Panc1 (cell line): ENCODE results near the gene INTS4.
A peak's percentile ranks its signal among the peaks of the same experiment; 100 is the strongest.

Source experiments
- CTCF ChIP-seq: fragments of 450-650 bp; IDR thresholded peaks from 2 replicates; pipeline ENCODE4 v1.5.1; 2017; ENCODE audit warnings: mild to moderate bottlenecking
- REST ChIP-seq, 2 experiments: IDR thresholded peaks; 2 replicates each; pipeline ENCODE4 v1.6.1; 2011 to 2012; ENCODE audit warnings: low read depth in 2 of 2, control low read depth in 1 of 2, low read length in 1 of 2, mild to moderate bottlenecking in 1 of 2, moderate library complexity in 1 of 2; ENCODE audit not compliant: insufficient read depth in 1 of 2
- SIN3A ChIP-seq: IDR thresholded peaks from 2 replicates; pipeline ENCODE4 v1.6.1; 2012; ENCODE audit warnings: low read depth, mild to moderate bottlenecking, low read length, moderate library complexity, borderline replicate concordance; ENCODE audit not compliant: insufficient read depth

DNA sequence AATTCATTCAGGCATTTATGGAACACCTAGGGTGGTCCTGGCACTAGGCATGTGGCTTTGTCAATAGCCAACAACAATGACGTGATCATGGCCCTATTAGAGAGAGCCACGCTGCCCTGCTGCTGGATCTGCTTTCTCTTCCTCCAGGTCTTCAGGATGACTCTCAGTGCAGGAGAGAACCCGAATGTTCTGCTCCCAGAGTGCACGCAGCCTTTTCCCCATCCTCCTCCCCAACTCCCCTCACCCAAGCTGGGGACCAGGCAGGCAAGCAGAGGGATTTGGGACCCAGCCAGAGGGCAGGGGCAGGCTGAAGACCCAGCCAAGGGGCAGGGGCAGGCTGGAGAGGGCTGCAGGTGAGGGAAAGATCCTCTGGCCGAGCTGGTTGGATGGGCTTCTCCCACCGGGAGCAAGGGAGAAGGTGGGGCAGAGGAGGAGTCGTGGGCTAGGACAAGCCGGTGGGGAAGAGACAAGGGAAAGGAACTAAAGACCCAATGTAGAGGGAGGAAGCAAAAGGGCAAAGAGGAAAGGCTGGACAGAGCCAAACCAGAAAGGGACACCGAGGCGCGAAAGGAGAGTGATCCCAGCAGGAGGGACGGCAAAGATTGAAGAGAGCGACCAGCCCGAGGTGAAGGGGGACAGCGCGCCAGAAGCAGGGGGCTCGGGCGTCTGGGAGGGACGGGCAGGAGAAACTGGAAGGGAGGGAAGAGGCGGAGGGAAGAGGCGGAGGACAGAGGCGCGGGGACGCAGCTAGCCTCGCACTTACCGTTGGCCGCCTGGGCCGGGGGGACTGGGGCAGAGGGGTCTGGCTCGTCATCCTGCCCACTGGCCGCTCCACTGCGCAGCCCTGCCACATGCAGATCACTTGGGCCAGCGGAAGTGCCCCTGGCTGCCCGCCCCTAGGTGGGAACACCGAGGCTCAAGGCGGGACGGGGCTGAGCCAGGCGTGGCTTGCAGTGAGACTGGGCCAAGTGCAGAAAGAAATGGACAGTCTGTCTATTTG is 28.2 kb upstream of the INTS4 start, which contains the start of gene KCTD14:
- TF ChIP-seq SIN3A = peak; percentile 69; the same call in 1 of the 2 replicates
- no peak for TF ChIP-seq CTCF
- peak; percentile 44 to 57; a peak in 3 of 4 replicates for TF ChIP-seq REST (IDR thresholded peaks at IDR 0.05; ENCODE audit: insufficient read depth in 1 of 2, low read depth in 2 of 2, low read length in 1 of 2)
